ENCODE measurements around the gene WWC1. TPM values are rescaled to one million over a fixed set of nuclear protein-coding genes. Genes with fewer than 3 reads are reported as not detected.

Gene WWC1
- total and polyA plus RNA-seq, 9 of the 15 experiments (the other 6 are each of a cell fraction or from before 2014, with no cell fraction given) = under 0.01 to 0.54 (median 0.42) TPM; not detected in 6

- DNase-seq (ENCODE audit: extremely low read depth in 1 of 4, low spot score in 3 of 4) = no peak
- H3K27me3 ChIP-seq (ENCODE audit: control insufficient read depth in 2 of 2, insufficient read depth in 2 of 2, low read length in 2 of 2) = peaks cover 3 to 39% of the 10 kb centered on the region in 2 experiments; a peak in 2 of 5 replicates
- CTCF ChIA-PET (ENCODE audit: low intra/inter-chr PET ratio) = no interaction called here
- 2% methylated on average over 3 of the region's 3 CpGs for WGBS (ENCODE audit: insufficient coverage, low coverage, missing lambda C conversion rate)
- no peak overlapping the region for H3K9ac ChIP-seq (ENCODE audit: insufficient read depth in 1 of 2, low read depth in 2 of 2, low read length in 2 of 2)
- intact Hi-C loops (cut with micrococcal nuclease) = loop anchor here (10.0 kb wide), 1 partner anchor 160 kb away; no protein-coding TSS in a partner anchor
- no peak for FAIRE-seq
- no peak overlapping the region for H3K4me2 ChIP-seq (ENCODE audit: insufficient read depth, low read length)
- no peaks in the 10 kb centered on the region for H3K9me3 ChIP-seq (replicated peaks; ENCODE audit: control insufficient read depth, insufficient read depth, low read depth, low read length)
- ATAC-seq = no peak
- H2AFZ ChIP-seq (ENCODE audit: low read depth, low read length) = no peak overlapping the region
- no TSS peak for BruUV-seq (replicated peaks)
- H3K36me3 ChIP-seq (ENCODE audit: control insufficient read depth, insufficient read depth, low read length) = no peaks in the 10 kb centered on the region
- no peaks in the 10 kb centered on the region for H3K4me1 ChIP-seq (replicated peaks in 1 of 2; ENCODE audit: control insufficient read depth in 2 of 2, insufficient read depth in 2 of 2, low read length in 2 of 2)
- no peak overlapping the region for H3K27ac ChIP-seq (ENCODE audit: extremely low read depth, low read depth, low read length)
- TF ChIP-seq DEAF1 (CRISPR knock-in tag; IDR thresholded peaks at IDR 0.05) = no peak
- 0 out of 2 replicates have a peak, but pooled peaks have one; percentile 11 for TF ChIP-seq PKNOX1 (IDR thresholded peaks at IDR 0.05)
- POLR2A ChIA-PET = no interaction called here
- no peak overlapping the region for H3K4me3 ChIP-seq
- H4K20me1 ChIP-seq (replicated peaks; ENCODE audit: control insufficient read depth, insufficient read depth, low read length) = no peaks in the 10 kb centered on the region
- H3K9me1 ChIP-seq (ENCODE audit: control insufficient read depth, insufficient read depth, low read length) = no peaks in the 10 kb centered on the region
- in situ Hi-C loops (cut with MboI) = no loop called here
- no peaks in the 10 kb centered on the region for H3K79me2 ChIP-seq (ENCODE audit: control insufficient read depth, insufficient read depth, low read length)
Observed at GRCh38 chr5:168424594-168425323, 133.3 kb downstream of the WWC1 start.

Measured in K562 (cell line).